Tibial nerve (tissue), 4 donors: Measurements from ENCODE around the gene USP50.

Experiments
- CTCF ChIP-seq, 5 experiments: fragments of 200-600 bp in 3 of 5; fragments of 450-650 bp in 2 of 5; sonication (generic) in 3 of 5; IDR thresholded peaks; one replicate each; pipeline ENCODE4 v1.5.1; 2016 to 2019; ENCODE audit warnings: antibody characterized with exemption in 5 of 5, mild to moderate bottlenecking in 3 of 5, moderate library complexity in 2 of 5
- EP300 ChIP-seq, 2 donors: sonication (generic); formaldehyde crosslinking; IDR thresholded peaks; one replicate each; pipeline ENCODE4 v1.6.1; 2017; ENCODE audit warnings: antibody characterized with exemption in 2 of 2, mild to moderate bottlenecking in 1 of 2
- POLR2A ChIP-seq, 2 donors: fragments of 450-650 bp; IDR thresholded peaks; one replicate each; pipeline ENCODE4 v1.6.1; 2017; ENCODE audit warnings: antibody characterized with exemption in 2 of 2, mild to moderate bottlenecking in 2 of 2, moderate library complexity in 2 of 2

- no peak for TF ChIP-seq CTCF (IDR thresholded peaks at IDR 0.05)
- TF ChIP-seq POLR2A (IDR thresholded peaks at IDR 0.05), result no peak
- TF ChIP-seq EP300 (IDR thresholded peaks at IDR 0.05), result no peak
These were observed 47.3 kb upstream of the USP50 start for GRCh38 chr15:50593761-50594160.
